HTR-8/SVneo (cell line): Measurements from ENCODE around the gene RAMP1.

ENCODE experiments used
- DNase-seq: peaks from one replicate; pipeline ENCODE4 v3.0.0; 2011; ENCODE audit warnings: low spot score, mixed read lengths; ENCODE audit not compliant: insufficient read length
- FAIRE-seq: peaks from 2 replicates; lab custom pipeline; 2011; peaks lifted over from hg19 to GRCh38; lab: Jason Lieb, UNC

Gene RAMP1

DNA sequence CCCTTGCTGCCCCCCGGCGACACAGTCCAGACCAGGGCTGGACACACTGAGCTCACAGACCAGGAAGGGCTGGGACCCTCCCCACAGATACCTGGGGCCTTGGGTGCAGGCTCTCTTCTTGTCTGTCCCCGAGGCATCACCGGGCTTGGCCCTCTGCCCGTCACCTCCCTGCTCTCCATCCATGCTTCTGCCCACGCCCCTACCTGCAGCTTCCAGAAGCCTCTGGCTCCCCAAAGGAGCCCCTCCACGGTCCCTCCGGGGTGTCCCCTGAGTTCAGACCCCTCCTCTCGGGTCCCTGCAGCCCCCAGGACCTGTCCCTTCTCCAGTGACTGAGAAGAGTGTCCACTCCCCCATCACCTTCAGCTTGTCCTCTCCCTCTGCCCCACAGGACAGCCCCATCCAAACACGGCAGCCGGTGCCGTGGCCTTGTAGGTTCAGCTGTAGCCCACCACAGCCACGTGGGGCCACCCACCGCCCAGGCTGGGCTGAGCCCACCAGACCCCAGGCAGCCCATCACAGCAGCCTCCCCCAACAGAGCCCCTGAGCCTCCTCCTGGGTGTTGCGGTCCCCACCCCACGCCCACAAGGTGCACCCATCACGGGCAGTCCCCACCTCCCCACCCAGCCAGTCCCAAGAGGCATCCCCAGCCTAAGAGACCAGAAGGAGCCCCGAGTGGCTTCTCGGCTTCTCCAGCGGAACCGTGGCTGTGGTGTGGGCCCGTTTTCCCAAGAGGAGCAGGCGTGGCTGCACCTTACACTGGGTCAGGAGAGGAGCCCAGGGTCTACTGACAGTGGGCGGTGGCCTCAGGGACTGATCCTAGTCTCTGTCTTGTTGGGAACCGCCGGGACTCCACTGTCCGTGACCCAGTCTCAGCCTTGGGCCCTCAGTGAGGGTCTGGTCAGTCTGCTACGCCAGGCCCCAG, 53.1 kb downstream of the RAMP1 start:
- FAIRE-seq, result no peak
- DNase-seq, result no peak

DNA sequence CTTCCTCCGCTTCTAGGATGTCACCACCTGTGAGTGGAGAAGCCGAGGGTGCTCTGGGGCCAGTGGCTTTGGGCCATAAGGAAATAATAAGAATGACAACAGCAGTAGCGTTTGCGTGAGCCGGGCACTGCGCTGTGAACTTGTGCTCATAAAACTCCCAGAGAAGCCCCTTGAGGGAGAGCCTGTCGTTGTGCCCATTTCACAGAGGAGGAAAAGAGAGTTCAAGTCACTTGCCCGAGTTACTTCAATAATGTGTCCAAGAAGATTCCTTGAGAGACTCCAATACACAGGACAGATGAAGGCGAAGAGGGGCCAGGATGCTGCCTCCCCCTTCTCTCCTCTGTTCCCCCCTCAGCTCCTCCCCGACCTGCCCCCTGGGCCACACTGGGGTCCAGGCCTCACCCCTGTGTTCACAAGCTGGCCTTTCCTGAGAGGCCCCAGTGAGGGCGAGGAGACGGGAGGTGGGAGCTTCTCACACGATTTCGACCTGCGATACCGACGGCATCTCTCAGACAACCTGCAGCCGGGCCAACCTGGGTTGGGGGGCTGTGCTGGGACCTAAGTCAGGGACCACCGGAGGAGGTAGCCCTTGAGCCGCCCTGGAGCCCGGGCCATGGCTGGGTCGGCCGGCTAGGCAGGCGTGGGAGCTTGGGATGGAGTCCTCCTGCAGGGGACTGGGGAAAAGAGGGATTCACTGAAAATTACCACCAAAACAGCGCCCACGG, 53.9 kb downstream of the RAMP1 start:
- no peak for DNase-seq
- no peak for FAIRE-seq

DNA sequence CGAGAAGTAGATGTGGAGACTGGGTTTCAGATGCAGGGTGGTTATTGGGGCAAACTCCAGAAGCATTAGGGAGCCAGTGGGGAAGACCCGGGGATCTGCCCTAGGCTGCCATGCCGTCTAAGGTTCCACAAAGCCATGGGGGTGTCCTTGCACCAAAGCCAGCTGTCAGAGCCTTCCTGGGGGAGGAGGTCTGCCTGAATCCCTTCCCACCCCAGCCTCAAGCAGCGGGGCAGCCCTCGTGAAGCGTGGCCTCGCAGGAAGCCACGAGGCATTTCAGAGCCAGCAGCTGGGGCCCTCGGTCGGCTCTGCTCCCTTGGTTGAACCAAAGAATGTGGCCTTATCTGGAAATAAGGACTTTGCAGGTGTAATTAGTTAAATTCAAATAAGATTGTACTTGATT, 56.2 kb downstream of the RAMP1 start:
- DNase-seq (no peak), FAIRE-seq (no peak)

DNA sequence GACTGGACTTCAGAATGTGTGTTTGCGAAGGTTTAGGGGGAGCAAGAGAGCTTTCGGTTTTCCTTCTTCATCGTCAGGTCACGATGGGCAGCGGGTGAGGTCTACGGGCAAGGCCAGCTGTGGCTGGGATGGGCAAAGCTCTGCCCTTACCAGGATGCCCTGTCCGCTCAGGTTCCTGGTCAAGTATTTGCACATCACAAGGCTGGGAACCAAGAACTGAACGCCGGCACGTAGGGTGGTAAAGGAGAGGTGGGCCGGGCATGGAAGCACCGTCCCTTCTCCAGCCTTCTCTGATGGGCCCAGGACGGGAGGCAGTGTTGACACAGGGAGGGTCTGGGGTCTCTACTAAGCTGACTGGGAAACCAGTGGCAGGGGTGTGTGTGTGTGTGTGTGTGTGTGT, 56.9 kb downstream of the RAMP1 start:
- DNase-seq (no peak), FAIRE-seq (no peak)

DNA sequence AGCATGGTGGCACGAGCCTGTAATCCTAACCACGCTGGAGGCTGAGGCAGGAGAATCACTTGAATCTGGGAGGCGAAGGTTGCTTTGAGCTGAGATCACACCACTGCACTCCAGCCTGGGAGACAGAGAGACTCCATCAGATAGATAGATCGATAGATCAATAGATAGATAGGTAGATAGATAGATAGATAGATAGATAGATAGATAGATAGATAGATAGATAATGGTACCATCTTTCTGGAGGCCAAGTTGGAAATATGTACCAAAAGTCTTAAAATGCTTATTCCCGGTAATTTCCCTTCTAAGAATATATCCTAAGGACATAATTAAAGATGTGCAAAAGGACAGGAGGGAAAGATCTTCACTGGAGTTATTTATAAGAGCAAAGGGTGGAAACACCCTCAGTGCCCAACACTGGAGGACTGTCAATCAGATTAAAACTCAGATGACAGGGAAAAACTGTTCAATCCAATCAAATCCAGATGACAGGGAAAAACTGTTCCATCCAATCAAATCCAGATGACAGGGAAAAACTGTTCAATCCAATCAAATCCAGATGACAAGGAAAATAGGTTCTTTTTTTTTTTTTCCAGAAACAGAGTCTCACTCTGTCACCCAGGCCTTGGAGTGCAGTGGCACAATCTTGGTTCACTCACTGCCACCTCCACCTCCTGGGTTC, 58.4 kb downstream of the RAMP1 start:
- FAIRE-seq, result no peak

DNA sequence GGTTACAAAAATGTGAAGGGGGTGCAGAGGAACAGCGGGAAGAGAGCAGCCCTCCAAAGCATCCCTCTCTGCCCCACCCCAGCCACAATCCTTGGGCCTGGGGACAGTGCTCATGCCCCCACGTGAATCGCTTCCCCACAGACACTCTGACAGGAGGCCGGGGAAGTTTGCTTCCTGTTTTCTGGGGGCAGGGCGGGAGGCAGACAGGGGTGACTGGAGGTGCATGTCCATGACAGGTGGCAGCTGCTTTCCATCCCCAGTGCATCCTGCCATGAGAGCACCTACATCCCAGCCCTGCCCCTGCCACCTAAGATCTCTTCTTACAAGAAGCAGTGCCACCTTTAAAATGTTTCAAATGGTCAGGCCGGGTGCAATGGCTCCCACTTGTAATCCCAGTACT, 60.2 kb downstream of the RAMP1 start:
- DNase-seq, result no peak
- no peak for FAIRE-seq

More for the DNA sequence above, 58.4 kb downstream of the RAMP1 start:
- DNase-seq, result no peak

DNA sequence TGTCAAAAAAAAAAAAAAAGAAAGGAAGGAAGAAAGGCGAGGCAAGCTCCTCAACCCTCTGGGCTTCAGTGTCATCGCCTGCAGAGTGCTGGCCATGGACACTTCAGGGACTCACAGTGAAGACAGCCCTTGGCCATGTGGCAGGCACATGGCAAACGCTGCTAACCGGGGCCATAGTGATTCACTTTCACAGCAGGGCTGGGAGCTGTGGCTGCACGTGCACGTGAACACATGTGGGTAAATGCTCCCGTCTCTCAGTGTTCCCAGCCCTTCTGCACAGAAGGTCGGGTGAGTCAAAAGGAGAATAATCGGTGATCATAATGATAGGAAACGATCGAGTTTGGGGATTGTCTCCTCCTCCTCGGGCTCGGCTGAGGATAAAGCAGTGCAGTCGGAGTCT, 61.2 kb downstream of the RAMP1 start:
- FAIRE-seq (no peak), DNase-seq (no peak)

DNA sequence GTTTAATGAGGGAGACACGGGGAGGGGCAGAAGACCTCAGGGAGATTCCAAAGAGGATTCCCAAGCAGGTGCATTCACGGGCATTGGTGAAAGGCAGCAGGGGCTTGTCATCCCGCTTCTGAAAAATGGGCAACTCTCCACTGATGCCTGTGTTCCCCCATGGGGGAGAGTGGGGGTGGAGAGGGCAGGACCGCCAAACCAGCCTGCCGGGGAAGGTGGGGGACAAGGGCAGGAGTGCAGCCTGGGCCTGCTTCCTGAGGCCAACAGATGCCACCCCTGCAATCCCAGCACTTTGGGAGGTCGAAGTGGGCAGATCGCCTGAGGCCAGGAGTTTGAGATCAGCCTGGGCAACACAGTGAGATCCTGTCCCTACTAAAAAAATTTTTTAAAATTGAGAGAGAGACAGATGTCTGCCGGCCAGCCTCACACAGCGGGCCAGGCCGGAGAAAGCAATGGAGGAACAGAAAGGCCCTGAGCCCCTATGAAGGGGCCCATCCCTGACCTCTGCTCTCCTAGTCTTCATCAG, 62.6 kb downstream of the RAMP1 start:
- DNase-seq, result no peak
- no peak for FAIRE-seq

DNA sequence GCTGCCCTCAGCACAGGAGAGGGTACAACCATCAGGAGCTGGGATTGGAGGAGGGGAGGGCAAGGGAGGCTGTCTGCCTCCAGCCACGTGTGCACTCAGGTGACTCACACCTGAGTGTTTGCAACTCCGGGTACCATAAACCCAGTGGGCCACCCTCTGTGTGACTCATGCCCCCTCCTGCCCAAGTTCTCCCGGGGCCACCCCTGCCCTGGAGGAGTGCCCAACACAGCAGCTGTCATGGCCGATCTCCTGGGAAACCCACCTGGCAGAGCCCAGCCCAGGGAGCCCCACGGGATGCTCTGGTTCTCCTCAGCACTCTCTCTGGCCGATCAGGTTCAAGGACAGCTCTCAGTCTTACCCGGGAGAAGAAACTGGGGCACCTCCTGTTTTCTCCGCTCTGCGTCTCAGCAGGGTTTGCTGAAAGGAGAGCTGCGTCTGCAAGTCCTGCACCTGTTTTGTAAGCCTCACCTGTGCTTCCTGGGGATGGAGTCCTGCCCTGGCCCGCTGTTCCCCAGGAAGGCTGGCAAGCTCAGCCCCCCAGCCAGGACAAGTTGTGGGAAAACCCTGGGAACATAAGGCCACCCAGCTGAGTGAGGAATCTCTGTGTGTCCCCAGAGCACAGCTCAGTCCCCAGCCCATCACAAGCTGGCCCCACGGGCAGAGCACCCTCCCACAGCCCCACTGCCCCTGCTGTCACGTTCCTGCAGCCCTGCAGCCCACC, 63.4 kb downstream of the RAMP1 start:
- DNase-seq (no peak), FAIRE-seq (peak; percentile 20)

DNA sequence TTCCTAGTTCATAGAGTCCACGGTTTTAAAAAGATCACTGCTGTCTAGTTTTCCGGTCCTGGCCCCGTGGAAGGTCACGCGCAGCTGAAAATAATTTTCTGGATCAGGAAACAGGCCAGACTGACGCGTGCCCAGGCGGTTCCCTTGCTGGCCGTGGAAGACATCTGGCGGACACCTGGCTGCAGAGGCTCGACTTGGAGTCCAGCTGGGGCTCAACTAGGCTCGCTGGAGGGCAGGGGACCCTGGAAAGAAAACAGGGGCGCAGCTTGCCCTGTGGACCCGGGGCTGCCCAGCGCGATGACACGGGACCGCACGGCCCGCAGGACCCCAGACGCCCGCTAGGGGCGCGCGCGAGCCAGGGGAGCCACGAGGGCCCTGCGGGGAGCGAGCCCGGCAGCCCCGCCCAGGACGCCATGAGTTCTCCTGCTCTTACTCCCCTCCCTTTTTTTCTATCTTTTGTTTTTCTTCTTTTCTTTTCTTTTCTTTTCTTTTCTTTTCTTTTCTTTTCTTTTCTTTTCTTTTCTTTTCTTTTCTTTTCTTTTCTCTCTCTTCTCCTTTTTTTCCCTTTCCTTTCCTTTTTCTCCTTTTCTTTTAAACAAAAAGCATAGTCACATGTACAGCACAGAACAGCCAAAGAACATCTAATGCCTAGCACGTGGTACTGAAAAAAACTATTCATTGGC, 64.2 kb downstream of the RAMP1 start:
- peak; percentile 90 for DNase-seq
- FAIRE-seq, result no peak

DNA sequence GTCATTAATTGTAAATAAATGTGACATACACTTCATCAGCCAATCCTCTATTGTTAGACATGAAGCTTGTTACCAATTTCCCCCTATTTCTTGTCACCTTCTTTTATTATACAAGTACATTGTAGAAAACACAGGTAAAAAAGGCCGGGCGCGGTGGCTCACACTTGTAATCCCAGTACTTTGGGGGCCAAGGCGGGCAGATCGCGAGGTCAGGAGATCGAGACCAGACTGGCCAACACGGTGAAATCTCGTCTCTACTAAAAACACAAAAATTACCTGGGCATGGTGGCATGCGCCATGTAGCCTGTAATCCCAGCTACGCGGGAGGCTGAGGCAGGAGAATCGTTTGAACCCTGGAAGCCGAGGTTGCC, 64.7 kb downstream of the RAMP1 start:
- no peak for FAIRE-seq

DNA sequence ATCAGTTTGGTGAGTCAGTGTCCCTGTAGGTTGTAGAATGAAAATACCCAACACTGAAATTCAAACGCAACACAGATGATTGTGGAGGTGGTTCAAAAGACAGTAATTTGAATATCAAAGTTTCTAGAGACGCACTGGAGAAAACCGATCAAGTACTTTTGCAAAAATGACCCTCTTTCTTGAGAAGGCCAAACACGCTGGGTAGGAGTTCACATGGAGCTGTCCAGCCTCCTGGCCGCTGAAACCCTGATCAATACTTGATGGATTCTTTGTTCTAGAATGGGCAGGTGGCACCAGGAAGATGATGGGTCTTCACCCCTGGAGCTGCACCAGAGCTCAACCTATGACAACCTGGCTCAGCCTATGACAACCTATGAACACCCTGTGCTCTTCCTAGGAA, 67.7 kb downstream of the RAMP1 start:
- DNase-seq (no peak), FAIRE-seq (no peak)

More for the DNA sequence above, 64.7 kb downstream of the RAMP1 start:
- DNase-seq, result no peak

DNA sequence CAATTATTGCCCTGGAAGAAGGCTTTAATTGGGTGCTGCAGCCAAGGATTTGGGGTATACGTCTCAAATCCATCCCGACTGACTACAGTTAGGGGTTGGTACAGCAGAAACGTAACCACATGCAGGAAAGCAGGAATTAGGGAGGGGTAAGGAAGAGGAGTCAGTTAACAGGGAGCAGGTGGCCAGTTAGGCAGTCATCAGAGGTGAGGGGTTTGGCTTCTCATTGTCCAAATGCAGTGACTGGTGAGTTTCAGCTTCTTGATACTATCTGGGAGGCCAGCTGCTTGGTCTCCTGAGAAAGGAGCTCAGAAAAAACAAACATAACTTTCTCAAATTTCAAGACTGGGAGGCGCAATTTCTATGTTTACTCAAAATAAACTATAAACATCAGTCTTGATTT, 68.6 kb downstream of the RAMP1 start:
- DNase-seq (no peak), FAIRE-seq (no peak)

DNA sequence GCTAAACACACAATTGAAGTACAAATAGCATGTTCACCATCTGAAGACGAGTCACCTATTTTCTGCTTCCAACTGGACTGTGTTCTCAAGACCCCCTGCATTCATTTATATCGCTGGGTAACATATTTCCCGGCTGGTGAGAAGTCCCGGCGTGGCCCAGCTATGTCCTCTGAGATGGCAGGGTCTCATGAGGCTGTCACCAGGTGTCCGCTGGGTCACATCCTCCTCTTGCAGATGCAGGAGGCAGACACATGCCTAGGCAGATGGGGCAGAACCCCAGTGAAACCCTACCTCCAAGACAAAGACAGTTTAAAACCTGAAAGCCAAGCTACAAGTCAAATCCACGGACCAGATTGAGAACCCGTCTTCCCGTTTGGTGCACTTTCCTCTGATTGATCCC, 70.6 kb downstream of the RAMP1 start:
- no peak for FAIRE-seq
- DNase-seq, result no peak

DNA sequence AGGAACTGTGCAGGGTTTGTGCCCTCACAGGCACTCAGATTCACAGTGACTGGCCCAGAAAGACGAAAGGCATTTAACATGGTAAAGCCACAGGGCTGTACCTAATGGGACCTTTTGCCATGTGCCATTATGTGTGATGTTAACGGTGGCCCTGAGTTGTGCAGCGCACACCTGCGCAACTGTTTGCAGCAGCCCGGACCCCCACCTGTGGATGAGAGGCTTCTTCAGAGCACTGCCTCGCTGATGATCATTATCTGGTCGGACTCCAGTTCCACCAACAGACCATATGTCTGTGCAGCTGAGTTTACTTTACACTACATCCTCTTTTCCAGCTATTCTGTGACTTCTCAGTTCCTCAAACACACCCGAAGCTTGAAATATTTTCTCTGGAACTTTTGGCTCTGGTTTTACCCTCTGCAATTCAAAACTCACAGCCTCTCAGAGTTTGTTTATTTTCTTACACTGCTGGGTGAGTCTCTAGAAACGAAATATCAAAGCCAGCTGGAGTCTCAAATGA, 71.8 kb downstream of the RAMP1 start:
- DNase-seq (no peak), FAIRE-seq (no peak)

DNA sequence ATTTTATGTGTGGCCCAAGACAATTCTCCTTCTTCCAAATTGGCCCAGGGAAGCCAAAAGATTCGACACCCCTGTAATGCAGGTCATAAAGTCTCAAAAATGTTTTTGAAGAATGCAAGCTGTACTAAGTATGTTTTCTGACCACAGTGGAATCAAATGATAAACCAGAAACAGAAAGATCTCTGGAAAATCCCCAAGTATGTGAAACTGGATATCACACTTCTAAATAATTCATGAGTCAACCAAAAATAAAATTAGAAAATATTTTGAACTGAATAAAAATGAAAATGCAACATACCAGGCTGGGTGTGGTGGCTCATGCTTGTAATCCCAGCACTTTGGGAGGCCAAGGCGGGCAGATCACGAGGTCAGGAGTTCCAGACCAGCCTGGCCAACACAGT, 73.3 kb downstream of the RAMP1 start:
- DNase-seq (no peak), FAIRE-seq (no peak)

DNA sequence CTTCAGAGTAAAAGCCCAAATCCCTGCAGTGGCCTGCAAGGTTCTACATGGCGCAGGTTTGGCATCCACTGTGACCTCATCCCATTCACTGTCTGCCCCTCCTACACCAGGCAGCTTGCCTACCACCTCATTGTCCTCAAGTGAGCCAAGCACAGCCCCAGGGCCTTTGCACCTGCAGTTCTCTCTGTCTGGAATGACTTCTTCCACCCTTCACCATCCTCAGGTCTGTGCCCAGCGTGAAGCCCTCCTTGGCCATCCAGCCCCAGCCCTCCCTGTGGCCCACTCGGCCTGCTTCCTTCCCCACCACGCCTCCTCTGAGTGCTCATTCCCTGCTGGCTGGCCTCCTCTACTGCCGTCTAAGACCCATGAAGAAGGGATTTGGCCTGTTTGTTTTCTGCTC, 74.8 kb downstream of the RAMP1 start:
- FAIRE-seq, result no peak

DNA sequence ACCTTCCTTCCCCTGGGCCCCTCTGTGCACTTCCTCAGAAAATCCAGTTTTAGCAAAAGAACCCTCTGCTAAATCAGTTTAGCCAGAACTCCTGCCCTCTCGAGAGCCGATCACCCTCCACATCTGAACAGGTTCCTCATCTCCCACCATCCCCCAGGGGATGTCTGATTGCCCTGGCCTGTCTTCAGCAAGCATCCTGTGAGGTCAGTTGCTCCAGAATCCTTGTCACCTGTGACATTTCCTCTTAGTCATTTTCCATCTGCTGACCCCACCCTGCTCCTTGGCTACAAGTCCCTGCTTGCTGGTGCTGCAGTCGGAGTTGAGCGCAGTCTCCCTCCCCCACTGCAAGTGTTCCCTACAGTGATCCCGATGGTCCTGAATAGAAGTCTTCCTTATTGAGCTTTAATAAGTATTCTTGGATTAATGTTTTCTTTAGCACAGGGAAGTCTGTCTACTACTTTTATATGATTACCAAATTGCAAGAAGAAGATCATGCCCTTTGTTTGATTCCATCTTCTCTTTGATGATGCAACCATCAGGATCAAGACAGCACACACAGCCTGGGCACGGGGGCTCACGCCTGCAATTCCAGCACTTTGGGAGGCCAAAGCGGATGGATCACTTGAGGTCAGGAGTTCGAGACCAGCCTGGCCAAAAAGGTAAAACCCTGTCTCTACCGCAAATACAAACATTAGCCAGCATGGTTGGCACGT, 76.5 kb downstream of the RAMP1 start:
- no peak for DNase-seq
- FAIRE-seq, result no peak

More for the DNA sequence above, 74.8 kb downstream of the RAMP1 start:
- no peak for DNase-seq

DNA sequence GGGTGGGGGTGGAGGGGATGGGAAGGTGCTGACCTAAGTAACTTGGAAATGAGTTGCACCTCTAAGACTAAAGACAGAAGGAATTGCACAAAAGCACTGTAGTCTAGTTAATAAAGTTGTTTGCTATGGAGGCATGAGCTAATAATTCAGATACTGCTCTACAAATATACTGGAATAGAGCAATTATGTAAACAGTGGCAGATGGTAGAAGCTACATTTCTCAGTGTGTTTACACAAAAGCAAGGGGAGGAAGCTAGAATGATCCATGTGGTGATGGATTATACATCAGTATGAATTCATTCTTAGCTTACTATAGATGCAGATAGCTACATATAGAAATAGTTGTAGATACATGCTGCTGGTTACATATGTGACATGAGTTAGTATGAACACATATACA, 79.8 kb downstream of the RAMP1 start:
- no peak for DNase-seq

More for the DNA sequence above, 79.8 kb downstream of the RAMP1 start:
- FAIRE-seq, result peak; percentile 9
